ENCODE results near the gene PTPRJ. TPM values are rescaled to one million over a fixed set of nuclear protein-coding genes. Genes with fewer than 3 reads are reported as not detected.

PTPRJ gene
- total and polyA plus RNA-seq, 4 donors = 4.1 to 24.7 (median 14.6) TPM

DNA sequence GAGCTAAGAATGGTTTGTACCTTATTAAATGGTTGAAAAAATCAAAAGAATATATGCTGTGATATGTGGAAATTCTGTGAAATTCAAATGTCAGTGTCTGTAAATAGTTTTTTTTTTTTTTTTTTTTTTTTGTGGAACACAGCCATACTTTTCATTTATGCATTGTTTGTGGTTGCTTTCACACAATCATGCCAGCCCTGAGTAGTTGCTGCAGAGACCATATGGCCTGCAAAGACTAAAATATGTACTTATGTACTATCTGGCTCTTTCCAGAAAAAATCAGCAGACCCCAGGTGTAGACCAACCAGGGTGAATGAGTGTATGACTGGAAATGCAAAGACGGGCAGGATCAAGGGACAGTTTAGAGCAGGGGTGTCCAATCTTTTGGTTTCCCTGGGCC is 98.3 kb downstream of the PTPRJ start:
- no peaks in the 10 kb centered on the region for H3K27me3 ChIP-seq (ENCODE audit: control insufficient read depth in 4 of 4, insufficient read depth in 4 of 4, low read length in 3 of 4)
- no peak for TF ChIP-seq FOXA2 (IDR thresholded peaks at IDR 0.05)
- no peak for TF ChIP-seq YY1 (IDR thresholded peaks at IDR 0.05)
- TF ChIP-seq, protein P1, sequence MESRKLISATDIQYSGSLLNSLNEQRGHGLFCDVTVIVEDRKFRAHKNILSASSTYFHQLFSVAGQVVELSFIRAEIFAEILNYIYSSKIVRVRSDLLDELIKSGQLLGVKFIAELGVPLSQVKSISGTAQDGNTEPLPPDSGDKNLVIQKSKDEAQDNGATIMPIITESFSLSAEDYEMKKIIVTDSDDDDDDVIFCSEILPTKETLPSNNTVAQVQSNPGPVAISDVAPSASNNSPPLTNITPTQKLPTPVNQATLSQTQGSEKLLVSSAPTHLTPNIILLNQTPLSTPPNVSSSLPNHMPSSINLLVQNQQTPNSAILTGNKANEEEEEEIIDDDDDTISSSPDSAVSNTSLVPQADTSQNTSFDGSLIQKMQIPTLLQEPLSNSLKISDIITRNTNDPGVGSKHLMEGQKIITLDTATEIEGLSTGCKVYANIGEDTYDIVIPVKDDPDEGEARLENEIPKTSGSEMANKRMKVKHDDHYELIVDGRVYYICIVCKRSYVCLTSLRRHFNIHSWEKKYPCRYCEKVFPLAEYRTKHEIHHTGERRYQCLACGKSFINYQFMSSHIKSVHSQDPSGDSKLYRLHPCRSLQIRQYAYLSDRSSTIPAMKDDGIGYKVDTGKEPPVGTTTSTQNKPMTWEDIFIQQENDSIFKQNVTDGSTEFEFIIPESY (IDR thresholded peaks at IDR 0.05) = no peak
- TF ChIP-seq TAF1 (conservative IDR thresholded peaks at IDR 0.05) = no peak
- no peak for TF ChIP-seq EGR1 (IDR thresholded peaks at IDR 0.05; ENCODE audit: low read depth in 2 of 2)
- TF ChIP-seq, protein P2, sequence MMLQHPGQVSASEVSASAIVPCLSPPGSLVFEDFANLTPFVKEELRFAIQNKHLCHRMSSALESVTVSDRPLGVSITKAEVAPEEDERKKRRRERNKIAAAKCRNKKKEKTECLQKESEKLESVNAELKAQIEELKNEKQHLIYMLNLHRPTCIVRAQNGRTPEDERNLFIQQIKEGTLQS (IDR thresholded peaks at IDR 0.05) = no peak
- no peak for TF ChIP-seq HNF4A (conservative IDR thresholded peaks at IDR 0.05)
- TF ChIP-seq, protein P3, sequence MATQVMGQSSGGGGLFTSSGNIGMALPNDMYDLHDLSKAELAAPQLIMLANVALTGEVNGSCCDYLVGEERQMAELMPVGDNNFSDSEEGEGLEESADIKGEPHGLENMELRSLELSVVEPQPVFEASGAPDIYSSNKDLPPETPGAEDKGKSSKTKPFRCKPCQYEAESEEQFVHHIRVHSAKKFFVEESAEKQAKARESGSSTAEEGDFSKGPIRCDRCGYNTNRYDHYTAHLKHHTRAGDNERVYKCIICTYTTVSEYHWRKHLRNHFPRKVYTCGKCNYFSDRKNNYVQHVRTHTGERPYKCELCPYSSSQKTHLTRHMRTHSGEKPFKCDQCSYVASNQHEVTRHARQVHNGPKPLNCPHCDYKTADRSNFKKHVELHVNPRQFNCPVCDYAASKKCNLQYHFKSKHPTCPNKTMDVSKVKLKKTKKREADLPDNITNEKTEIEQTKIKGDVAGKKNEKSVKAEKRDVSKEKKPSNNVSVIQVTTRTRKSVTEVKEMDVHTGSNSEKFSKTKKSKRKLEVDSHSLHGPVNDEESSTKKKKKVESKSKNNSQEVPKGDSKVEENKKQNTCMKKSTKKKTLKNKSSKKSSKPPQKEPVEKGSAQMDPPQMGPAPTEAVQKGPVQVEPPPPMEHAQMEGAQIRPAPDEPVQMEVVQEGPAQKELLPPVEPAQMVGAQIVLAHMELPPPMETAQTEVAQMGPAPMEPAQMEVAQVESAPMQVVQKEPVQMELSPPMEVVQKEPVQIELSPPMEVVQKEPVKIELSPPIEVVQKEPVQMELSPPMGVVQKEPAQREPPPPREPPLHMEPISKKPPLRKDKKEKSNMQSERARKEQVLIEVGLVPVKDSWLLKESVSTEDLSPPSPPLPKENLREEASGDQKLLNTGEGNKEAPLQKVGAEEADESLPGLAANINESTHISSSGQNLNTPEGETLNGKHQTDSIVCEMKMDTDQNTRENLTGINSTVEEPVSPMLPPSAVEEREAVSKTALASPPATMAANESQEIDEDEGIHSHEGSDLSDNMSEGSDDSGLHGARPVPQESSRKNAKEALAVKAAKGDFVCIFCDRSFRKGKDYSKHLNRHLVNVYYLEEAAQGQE (IDR thresholded peaks at IDR 0.05) = no peak
- no peak for TF ChIP-seq NR2F2 (IDR thresholded peaks at IDR 0.05)
- TF ChIP-seq RAD21 (IDR thresholded peaks at IDR 0.05) = no peak
- TF ChIP-seq GABPA (IDR thresholded peaks at IDR 0.05 in 1 of 2, conservative IDR thresholded peaks at IDR 0.05 in 1 of 2) = no peak
- TF ChIP-seq, protein P4, sequence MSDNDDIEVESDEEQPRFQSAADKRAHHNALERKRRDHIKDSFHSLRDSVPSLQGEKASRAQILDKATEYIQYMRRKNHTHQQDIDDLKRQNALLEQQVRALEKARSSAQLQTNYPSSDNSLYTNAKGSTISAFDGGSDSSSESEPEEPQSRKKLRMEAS (IDR thresholded peaks at IDR 0.05) = no peak
- TF ChIP-seq FOXA1 (IDR thresholded peaks at IDR 0.05) = no peak

DNA sequence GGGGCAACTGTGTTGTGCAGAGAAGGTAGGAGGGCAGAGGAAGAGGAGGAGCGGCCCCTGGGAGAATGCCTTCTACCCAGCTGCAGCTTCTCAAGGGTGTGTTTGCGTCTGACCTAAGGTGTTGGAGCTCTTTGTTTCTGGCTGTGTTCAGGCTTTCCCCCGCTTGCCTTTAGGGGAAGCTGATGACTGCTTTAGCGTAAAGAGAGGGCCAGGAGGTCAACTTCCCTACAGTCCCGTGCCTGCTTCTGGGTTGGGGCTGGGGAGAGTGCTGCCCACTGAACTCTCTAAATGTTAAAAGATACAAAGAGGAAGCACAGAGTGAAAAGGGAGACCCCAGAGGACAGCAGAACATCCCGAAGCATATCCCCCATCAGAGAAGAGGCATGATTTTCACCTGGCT is 99.2 kb downstream of the PTPRJ start:
- Histone ChIP-seq H3K27me3 (ENCODE audit: control insufficient read depth in 4 of 4, insufficient read depth in 4 of 4, low read length in 3 of 4) (no peaks in the 10 kb centered on the region), H3K4me3 (ENCODE audit: low read depth in 1 of 3, low read length in 3 of 3) (no peak overlapping the region), H3K4me1 (ENCODE audit: control insufficient read depth in 4 of 4, insufficient read depth in 4 of 4, low read length in 3 of 4) (peaks cover 9 to 32% (median 25%) of the 10 kb centered on the region in 4 donors), H3K9ac (ENCODE audit: low read depth in 1 of 2, low read length in 2 of 2) (no peak overlapping the region), H3K36me3 (ENCODE audit: control insufficient read depth in 4 of 4, insufficient read depth in 3 of 4, low read depth in 1 of 4, low read length in 3 of 4) (no peaks in the 10 kb centered on the region), H3K9me3 (ENCODE audit: control insufficient read depth in 4 of 4, low read length in 3 of 4) (no peaks in the 10 kb centered on the region), H3K27ac (ENCODE audit: low read depth in 1 of 2, low read length in 2 of 2) (no peak overlapping the region)
- DNase-seq (ENCODE audit: low spot score) = no peak
- 83% methylated on average over 6 of the region's 6 CpGs for whole genome bisulfite sequencing
- TF ChIP-seq, protein P3 (IDR thresholded peaks at IDR 0.05) = no peak
- TF ChIP-seq TAF1 (conservative IDR thresholded peaks at IDR 0.05) = no peak
- no peak for TF ChIP-seq SP1 (IDR thresholded peaks at IDR 0.05)
- no peak for TF ChIP-seq JUND (IDR thresholded peaks at IDR 0.05)
- TF ChIP-seq FOXA2 (IDR thresholded peaks at IDR 0.05) = no peak
- TF ChIP-seq HNF4A (conservative IDR thresholded peaks at IDR 0.05) = no peak
- no peak for TF ChIP-seq EGR1 (IDR thresholded peaks at IDR 0.05; ENCODE audit: low read depth in 2 of 2)
- TF ChIP-seq RXRA (IDR thresholded peaks at IDR 0.05) = no peak
- TF ChIP-seq, protein P1 (IDR thresholded peaks at IDR 0.05) = no peak
- TF ChIP-seq, protein P2 (IDR thresholded peaks at IDR 0.05) = no peak
- TF ChIP-seq GABPA (IDR thresholded peaks at IDR 0.05 in 1 of 2, conservative IDR thresholded peaks at IDR 0.05 in 1 of 2) = no peak
- TF ChIP-seq FOXA1 (IDR thresholded peaks at IDR 0.05) = no peak
- TF ChIP-seq RAD21 (IDR thresholded peaks at IDR 0.05) = no peak
- TF ChIP-seq, protein P4 (IDR thresholded peaks at IDR 0.05) = no peak

More for the DNA sequence above, 98.3 kb downstream of the PTPRJ start:
- Histone ChIP-seq H3K27ac (ENCODE audit: low read depth in 1 of 2, low read length in 2 of 2) (no peak overlapping the region), H3K9me3 (ENCODE audit: control insufficient read depth in 4 of 4, low read length in 3 of 4) (no peaks in the 10 kb centered on the region), H3K4me3 (ENCODE audit: low read depth in 1 of 3, low read length in 3 of 3) (no peak overlapping the region), H3K36me3 (ENCODE audit: control insufficient read depth in 4 of 4, insufficient read depth in 3 of 4, low read depth in 1 of 4, low read length in 3 of 4) (no peaks in the 10 kb centered on the region), H3K4me1 (ENCODE audit: control insufficient read depth in 4 of 4, insufficient read depth in 4 of 4, low read length in 3 of 4) (peaks cover 9 to 37% (median 30%) of the 10 kb centered on the region in 4 donors), H3K9ac (ENCODE audit: low read depth in 1 of 2, low read length in 2 of 2) (no peak overlapping the region)
- 98% methylated on average over 1 of the region's 1 CpG for WGBS
- DNase-seq (ENCODE audit: low spot score) = no peak

All from liver (tissue), 9 donors.